ENCODE data around the gene POTEB3. TPM values are rescaled to one million over a fixed set of nuclear protein-coding genes. Genes with fewer than 3 reads are reported as not detected.
"Not testable (repeated sequence)": the region's sequence is repeated elsewhere in the genome, so short reads cannot be mapped to it uniquely, and the experiment has no call there.

Gene POTEB3
- total RNA-seq (2014; rRNA removed; shearing (Covaris generic)) = not detected in 2 replicates

DNA sequence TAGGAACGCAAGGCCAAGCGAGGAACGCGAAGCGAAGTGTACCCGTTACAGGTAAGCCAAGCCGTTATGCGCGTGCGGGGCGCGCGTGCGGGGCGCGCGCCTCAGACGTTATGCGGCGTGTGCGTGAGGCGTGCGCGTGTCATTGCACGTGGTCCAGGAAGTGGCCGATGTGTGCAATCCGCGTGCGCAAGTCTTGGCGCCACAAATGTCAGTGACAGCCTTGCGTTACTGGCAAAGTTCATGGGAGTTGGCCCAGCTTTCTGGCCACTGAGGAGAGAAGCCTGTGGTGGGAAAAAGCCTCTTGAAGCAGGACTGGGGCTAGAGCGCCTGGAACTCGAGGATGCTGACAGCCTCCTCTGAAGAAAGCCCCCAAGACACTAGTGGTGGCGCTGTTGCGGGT, at the start of gene POTEB3:
Gene POTEB3, minus strand, starts transcription at position 101 of the 400 bp plus-strand sequence. CDS start 488 bp downstream, outside the sequence.
- not testable (repeated sequence) for DNase-seq; H3K27me3 ChIP-seq (ENCODE audit: control insufficient read depth, insufficient read depth, low read length); H3K36me3 ChIP-seq (replicated peaks; ENCODE audit: control insufficient read depth, insufficient read depth, low read length); H3K4me3 ChIP-seq (ENCODE audit: insufficient read depth, low read depth, low read length)

- not testable (repeated sequence) for H3K4me3 ChIP-seq (ENCODE audit: insufficient read depth, low read depth, low read length); DNase-seq; H3K27me3 ChIP-seq (ENCODE audit: control insufficient read depth, insufficient read depth, low read length); H3K36me3 ChIP-seq (replicated peaks; ENCODE audit: control insufficient read depth, insufficient read depth, low read length)
Observed at GRCh38 chr15:21453683-21454082, 13.4 kb upstream of the POTEB3 start.

DNA sequence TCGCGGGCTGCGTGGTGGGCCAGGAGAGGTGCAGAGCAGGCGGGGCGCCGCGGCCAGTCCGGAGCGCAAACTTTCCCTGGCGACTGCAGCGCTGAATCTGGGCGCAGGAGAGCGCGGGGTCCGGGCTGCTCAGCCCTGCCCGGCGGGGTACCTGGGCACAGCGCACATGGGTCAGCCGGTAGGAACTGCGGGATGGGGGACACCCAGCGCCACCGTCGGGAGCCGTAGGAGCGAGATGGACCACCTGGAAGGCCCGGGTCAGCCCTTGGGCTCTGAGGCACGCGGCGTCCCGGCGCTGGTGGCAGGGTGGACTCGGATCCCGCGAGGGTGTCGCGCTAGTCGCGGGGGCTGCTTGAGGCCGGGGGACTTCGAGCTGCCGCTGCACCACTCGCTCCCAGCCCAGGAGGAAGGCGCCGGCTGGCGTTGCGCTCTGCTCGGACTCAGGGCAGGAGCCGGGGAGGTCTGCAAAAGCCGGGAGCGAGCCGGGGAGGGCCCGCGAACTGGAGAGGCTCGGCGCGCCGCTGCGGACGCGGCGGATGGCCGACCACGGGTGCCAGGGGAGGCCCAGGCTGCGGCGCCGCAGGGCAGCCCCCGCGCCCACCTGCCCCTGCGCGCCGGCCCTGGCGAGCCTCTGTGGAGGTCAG, 11.7 kb upstream of the POTEB3 start:
- H3K4me3 ChIP-seq (ENCODE audit: insufficient read depth, low read depth, low read length); DNase-seq; H3K36me3 ChIP-seq (replicated peaks; ENCODE audit: control insufficient read depth, insufficient read depth, low read length); H3K27me3 ChIP-seq (ENCODE audit: control insufficient read depth, insufficient read depth, low read length): not testable (repeated sequence)

DNA sequence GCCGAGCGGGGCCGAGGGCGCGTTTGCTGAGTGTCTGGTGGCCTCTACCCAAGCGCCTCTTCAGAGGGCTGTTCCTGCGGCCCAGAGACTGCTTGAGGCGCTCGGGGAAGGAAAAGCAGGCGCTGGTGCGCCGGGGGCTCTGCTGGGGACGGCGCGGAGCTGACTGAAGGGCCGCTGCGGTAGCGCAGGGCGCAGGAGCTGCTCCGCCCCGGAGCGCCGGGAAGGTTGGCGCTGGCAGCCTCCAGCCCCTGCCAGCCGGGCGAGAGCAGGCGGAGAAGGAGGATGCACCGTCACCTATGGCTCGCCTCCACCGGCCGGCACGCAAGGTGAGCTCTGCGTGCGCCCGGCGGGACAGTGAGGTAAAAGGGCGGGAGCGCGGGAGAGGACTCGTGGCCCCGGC, 11.2 kb upstream of the POTEB3 start:
- H3K36me3 ChIP-seq (replicated peaks; ENCODE audit: control insufficient read depth, insufficient read depth, low read length); DNase-seq; H3K27me3 ChIP-seq (ENCODE audit: control insufficient read depth, insufficient read depth, low read length); H3K4me3 ChIP-seq (ENCODE audit: insufficient read depth, low read depth, low read length): not testable (repeated sequence)

GRCh38 chr15:21407366-21407765, 32.9 kb downstream of the POTEB3 start:
- not testable (repeated sequence) for DNase-seq; H3K4me3 ChIP-seq (ENCODE audit: insufficient read depth, low read depth, low read length); H3K27me3 ChIP-seq (ENCODE audit: control insufficient read depth, insufficient read depth, low read length); H3K36me3 ChIP-seq (replicated peaks; ENCODE audit: control insufficient read depth, insufficient read depth, low read length)

DNA sequence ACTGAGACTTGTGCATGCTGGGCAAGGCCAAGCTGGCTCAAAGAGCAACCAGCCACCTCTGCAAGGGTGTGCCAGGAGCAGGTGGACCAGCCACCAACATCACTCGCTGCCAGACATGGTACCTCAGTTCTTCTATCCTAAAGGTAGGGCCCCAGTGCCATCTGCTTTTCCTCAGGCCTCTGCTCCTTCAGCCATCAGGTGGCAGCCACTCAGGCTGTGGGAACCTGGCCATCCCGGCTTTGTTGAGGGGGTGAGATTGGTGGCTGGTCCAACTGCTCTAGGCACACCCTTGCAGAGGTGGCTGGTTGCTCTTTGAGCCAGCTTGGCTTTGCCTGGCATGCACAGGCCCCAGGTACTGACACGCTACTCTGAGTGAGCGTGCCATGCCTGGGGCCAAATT, 38.8 kb downstream of the POTEB3 start:
- not testable (repeated sequence) for H3K4me3 ChIP-seq (ENCODE audit: insufficient read depth, low read depth, low read length); DNase-seq; H3K36me3 ChIP-seq (replicated peaks; ENCODE audit: control insufficient read depth, insufficient read depth, low read length); H3K27me3 ChIP-seq (ENCODE audit: control insufficient read depth, insufficient read depth, low read length)

- DNase-seq; H3K36me3 ChIP-seq (replicated peaks; ENCODE audit: control insufficient read depth, insufficient read depth, low read length); H3K27me3 ChIP-seq (ENCODE audit: control insufficient read depth, insufficient read depth, low read length); H3K4me3 ChIP-seq (ENCODE audit: insufficient read depth, low read depth, low read length): not testable (repeated sequence)
Observed at GRCh38 chr15:21399111-21399510, 41.2 kb downstream of the POTEB3 start.

GRCh38 chr15:21398511-21398910, 41.8 kb downstream of the POTEB3 start:
- DNase-seq; H3K4me3 ChIP-seq (ENCODE audit: insufficient read depth, low read depth, low read length); H3K36me3 ChIP-seq (replicated peaks; ENCODE audit: control insufficient read depth, insufficient read depth, low read length); H3K27me3 ChIP-seq (ENCODE audit: control insufficient read depth, insufficient read depth, low read length): not testable (repeated sequence)

DNA sequence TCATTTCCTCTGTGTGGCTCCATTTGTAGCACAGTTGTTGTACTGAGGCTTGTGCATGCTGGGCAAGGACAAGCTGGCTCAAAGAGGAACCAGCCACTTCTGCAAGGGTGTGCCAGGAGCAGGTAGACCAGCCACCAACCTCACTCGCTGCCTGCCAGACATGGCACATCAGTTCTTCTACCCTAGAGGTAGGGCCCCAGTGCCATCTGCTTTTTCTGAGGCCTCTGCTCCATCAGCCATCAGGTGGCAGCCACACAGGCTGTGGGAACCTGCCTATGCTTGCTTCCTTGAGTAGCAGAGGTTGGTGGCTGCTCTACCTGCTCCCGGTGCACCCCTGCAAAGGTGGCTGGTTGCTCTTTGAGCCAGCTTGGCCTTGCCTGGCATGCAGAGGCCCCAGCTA, 42.6 kb downstream of the POTEB3 start:
- not testable (repeated sequence) for H3K36me3 ChIP-seq (replicated peaks; ENCODE audit: control insufficient read depth, insufficient read depth, low read length); DNase-seq; H3K4me3 ChIP-seq (ENCODE audit: insufficient read depth, low read depth, low read length); H3K27me3 ChIP-seq (ENCODE audit: control insufficient read depth, insufficient read depth, low read length)

DNA sequence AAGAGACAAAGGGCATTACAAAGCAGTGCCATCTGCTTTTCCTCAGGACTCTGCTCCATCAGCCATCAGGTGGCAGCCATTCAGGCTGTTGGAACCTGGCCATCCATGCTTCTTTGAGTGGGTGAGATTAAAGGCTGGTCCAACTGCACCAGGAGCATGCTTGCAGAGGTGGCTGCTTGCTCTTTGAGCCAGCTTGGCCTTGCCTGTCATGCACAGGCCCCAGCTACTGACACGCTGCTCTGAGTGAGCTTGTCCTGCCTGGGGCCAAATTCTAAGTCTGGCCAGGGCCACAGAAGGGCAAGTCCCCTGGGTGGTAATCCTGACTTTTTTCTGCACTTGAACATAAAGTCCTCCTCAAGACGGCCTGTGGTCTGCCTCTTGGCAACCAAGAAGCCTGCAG, 43.1 kb downstream of the POTEB3 start:
- not testable (repeated sequence) for H3K4me3 ChIP-seq (ENCODE audit: insufficient read depth, low read depth, low read length); H3K36me3 ChIP-seq (replicated peaks; ENCODE audit: control insufficient read depth, insufficient read depth, low read length); DNase-seq; H3K27me3 ChIP-seq (ENCODE audit: control insufficient read depth, insufficient read depth, low read length)

DNA sequence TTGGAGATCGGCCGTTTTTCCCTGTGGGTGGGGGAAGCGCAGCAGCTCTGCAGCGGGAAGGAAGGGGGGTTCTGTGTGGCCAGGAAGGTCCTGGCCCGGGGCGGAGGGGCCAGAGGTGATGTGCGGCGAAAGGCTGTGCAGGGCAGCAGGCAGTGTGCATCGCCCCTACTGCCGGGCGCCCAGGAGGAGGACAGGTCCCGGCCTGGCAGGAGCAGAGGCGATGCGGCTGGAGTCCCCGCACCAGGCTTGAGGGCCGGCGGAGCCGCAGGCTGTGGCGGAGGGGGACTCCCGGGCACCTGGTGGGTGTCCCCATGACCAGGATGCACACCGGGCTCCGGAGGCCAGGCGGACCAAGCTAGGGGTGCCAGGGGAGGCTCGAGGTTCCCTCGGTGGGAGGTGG, 54.3 kb downstream of the POTEB3 start:
- DNase-seq; H3K36me3 ChIP-seq (replicated peaks; ENCODE audit: control insufficient read depth, insufficient read depth, low read length); H3K27me3 ChIP-seq (ENCODE audit: control insufficient read depth, insufficient read depth, low read length); H3K4me3 ChIP-seq (ENCODE audit: insufficient read depth, low read depth, low read length): not testable (repeated sequence)

DNA sequence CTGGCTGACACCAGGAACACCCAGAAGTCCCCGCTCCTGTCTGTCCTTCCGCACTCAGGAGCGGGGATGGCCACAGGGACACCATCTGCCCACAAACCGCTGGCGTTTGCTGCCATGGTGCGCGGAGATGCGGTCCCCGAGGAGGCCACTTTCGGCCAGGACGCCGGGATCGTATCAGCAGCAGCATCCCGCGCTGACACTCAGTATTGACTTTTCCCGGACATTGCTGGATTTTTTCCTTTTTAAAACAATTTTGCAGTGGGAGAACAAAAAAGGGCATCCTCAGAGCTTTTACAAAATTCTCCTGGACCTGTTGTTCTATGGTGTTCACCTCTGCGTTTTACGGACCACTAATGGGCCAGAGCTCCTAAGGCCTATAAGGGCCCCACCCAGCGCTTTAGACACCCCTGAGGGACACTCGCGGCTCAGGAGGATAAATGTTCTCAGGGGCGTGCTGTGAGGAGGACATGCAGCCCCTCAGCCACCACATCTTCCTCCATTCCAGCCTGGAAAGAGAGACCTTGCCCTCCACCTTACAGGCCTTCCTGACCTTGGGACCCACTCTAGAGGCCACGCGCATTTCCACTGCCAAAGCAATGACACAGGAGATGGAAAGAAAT, 56.3 kb downstream of the POTEB3 start:
- not testable (repeated sequence) for H3K36me3 ChIP-seq (replicated peaks; ENCODE audit: control insufficient read depth, insufficient read depth, low read length); DNase-seq; H3K4me3 ChIP-seq (ENCODE audit: insufficient read depth, low read depth, low read length); H3K27me3 ChIP-seq (ENCODE audit: control insufficient read depth, insufficient read depth, low read length)

DNA sequence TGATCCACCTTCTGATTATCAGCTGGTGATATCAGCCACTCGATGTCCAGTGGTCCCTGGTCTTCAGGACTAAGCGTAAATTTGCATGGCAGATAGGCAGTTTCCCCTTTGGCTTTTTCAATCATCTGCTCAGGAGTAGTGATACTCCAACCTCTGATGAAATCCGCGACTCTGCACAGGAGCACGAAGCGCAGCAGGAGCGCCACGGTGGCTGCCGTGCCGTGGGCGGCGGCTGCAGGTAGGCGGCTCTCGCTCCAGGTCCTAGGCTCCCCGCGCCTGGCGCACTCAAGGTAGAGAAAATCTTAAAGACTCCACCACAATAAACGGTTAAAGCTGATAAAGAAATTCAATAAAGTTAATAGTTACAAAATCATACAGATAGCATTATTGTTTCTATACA, 66.6 kb downstream of the POTEB3 start:
- H3K36me3 ChIP-seq (replicated peaks; ENCODE audit: control insufficient read depth, insufficient read depth, low read length); H3K27me3 ChIP-seq (ENCODE audit: control insufficient read depth, insufficient read depth, low read length); DNase-seq; H3K4me3 ChIP-seq (ENCODE audit: insufficient read depth, low read depth, low read length): not testable (repeated sequence)

DNA sequence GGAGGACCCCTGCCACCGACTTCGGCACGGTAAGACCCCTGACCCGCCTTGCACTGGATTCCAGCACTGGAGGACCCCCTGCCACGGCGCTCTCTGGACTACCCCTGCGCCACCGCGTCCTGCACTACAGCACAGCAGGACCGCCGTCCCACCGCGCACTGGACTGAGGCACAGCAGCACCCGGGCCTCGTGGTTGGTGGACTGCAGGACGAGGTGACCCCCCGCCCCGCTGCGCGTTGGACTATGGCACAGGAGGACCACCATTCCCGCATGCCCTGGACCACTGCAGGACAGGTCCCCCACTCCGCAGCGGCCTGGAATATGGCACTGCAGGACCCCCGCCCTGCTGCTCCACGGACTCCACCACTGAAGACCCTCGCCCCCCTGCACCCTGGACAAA, 71.1 kb downstream of the POTEB3 start:
- H3K36me3 ChIP-seq (replicated peaks; ENCODE audit: control insufficient read depth, insufficient read depth, low read length); H3K27me3 ChIP-seq (ENCODE audit: control insufficient read depth, insufficient read depth, low read length); DNase-seq; H3K4me3 ChIP-seq (ENCODE audit: insufficient read depth, low read depth, low read length): not testable (repeated sequence)

DNA sequence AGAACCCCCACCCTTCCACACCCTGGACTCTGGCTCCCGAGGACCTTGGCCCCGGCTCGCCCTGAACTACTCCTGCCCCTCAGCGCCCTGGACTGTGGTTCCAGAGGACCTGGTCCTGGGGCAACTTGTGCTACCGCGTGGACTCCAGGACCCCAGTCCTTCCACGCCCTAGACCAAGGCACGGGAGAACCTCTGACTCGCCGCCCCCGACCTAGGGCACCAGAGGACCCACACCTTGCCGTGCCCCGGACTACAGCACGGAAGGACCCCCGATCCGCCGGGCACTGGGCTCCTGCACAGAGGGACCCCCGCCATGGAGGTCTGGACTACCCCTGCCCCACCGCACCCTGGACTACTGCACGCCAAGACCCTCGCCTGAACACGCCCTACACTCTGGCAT, 71.7 kb downstream of the POTEB3 start:
- not testable (repeated sequence) for H3K4me3 ChIP-seq (ENCODE audit: insufficient read depth, low read depth, low read length); H3K36me3 ChIP-seq (replicated peaks; ENCODE audit: control insufficient read depth, insufficient read depth, low read length); DNase-seq; H3K27me3 ChIP-seq (ENCODE audit: control insufficient read depth, insufficient read depth, low read length)

Data from H7 (cell line).